Measurements from ENCODE around the gene RASAL1. TPM values are rescaled to one million over a fixed set of nuclear protein-coding genes. Genes with fewer than 3 reads are reported as not detected.
A peak's percentile ranks its signal among the peaks of the same experiment; 100 is the strongest.
"Not testable (repeated sequence)": the region's sequence is repeated elsewhere in the genome, so short reads cannot be mapped to it uniquely, and the experiment has no call there.

The RASAL1 gene
- total RNA-seq, 4 donors from 2014 or later = not detected

DNA sequence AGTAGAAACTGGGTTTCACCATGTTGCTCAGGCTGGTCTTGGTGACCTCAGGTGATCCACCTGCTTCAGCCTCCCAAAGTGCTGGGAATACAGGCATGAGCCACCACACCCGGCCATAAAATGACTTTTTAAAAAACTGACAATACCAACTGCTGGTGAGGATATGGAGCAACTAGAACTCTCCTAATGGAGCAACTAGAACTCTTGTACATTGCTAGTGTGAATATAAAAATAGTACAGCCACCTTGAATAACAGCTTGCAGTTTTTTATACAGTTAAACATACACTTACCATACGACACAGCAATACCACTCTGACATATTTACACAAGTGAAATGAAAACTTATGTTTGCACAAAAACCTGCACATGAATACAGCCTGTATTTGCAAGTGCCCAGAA is 11.4 kb upstream of the RASAL1 start:
- ATAC-seq (ENCODE audit: low FRiP score) = no peak
- TF ChIP-seq, protein P1, sequence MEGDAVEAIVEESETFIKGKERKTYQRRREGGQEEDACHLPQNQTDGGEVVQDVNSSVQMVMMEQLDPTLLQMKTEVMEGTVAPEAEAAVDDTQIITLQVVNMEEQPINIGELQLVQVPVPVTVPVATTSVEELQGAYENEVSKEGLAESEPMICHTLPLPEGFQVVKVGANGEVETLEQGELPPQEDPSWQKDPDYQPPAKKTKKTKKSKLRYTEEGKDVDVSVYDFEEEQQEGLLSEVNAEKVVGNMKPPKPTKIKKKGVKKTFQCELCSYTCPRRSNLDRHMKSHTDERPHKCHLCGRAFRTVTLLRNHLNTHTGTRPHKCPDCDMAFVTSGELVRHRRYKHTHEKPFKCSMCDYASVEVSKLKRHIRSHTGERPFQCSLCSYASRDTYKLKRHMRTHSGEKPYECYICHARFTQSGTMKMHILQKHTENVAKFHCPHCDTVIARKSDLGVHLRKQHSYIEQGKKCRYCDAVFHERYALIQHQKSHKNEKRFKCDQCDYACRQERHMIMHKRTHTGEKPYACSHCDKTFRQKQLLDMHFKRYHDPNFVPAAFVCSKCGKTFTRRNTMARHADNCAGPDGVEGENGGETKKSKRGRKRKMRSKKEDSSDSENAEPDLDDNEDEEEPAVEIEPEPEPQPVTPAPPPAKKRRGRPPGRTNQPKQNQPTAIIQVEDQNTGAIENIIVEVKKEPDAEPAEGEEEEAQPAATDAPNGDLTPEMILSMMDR (IDR thresholded peaks at IDR 0.05) = no peak
- no peak for DNase-seq (ENCODE audit: low spot score)

DNA sequence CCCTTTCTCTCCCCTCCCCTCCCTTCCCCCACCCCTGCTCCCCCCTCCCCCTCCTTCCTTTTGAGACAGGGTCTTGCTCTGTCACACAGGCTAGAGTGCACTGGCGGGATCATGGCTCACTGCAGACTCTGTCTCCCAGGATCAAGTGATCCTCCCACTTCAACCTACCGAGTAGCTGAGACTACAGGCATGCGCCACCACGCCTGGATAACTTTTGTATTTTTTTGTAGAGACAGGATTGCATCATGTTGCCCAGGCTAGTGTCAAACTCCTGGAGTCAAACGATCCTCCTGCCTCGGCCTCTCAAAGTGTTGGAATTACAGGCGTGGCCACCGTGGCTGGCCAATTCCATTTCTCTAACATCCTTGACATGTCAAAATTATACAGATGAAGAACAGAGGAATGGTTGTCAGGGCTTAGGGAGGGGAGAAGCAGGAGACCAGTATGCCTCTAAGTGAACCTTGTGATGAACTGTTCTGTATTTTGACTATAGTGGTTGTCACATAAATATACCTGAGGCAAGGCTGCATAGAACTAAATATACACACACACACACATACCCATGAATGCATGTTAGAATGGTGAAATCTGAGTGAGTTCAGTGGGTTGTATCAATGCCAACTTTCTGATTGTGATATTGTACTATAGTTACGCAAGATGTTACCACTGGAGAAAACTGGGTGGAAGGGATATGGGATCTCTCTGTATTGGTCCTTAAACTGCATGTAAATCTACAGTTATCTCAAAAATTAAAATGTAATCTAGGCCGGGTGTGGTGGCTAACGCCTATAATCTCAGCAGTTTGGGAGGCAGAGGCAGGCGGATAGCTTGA is 10.4 kb upstream of the RASAL1 start:
- TF ChIP-seq, protein P1 (IDR thresholded peaks at IDR 0.05) = no peak
- DNase-seq (ENCODE audit: low spot score) (no peak), ATAC-seq (ENCODE audit: low FRiP score) (peak; percentile 12)

DNA sequence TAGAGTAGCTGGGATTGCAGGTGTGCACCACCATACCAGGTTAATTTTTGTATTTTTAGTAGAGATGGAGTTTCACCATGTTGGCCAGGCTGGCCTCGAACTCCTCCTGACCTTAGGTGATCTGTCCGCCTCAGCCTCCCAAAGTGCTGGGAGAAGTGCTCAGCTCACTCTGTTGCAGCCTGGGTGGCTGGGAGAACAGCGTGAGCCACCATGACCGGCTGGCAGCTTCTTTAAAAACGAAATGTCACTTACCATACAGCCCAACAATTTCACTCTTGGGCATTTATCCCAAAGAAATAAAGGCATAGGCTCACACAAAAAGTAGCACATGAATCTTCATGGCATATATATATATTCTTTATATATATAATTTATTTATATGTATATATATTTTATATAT is 9.2 kb upstream of the RASAL1 start:
- DNase-seq (ENCODE audit: low spot score) (no peak), ATAC-seq (ENCODE audit: low FRiP score) (no peak)
- TF ChIP-seq, protein P1 (IDR thresholded peaks at IDR 0.05) = no peak

DNA sequence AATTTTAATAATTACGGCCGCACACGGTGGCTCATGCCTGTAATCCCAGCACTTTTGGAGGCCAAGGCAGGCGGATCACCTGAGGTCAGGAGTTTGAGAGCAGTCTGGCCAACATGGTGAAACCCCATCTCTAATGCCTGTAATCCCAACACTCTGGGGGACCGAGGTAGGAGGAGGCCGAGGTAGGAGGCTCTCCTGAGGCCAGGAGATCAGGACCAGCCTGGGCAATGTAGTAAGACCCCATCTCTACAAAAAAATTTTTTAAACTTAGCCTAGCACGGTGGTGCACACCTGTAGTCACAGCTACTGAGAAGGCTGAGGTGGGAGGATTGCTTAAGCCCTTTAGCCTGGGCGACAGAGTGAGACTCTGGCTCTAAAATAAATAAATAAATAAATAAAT is 8.4 kb upstream of the RASAL1 start:
- TF ChIP-seq, protein P1 (IDR thresholded peaks at IDR 0.05) = no peak
- DNase-seq (ENCODE audit: low spot score) (no peak), ATAC-seq (ENCODE audit: low FRiP score) (no peak)

DNA sequence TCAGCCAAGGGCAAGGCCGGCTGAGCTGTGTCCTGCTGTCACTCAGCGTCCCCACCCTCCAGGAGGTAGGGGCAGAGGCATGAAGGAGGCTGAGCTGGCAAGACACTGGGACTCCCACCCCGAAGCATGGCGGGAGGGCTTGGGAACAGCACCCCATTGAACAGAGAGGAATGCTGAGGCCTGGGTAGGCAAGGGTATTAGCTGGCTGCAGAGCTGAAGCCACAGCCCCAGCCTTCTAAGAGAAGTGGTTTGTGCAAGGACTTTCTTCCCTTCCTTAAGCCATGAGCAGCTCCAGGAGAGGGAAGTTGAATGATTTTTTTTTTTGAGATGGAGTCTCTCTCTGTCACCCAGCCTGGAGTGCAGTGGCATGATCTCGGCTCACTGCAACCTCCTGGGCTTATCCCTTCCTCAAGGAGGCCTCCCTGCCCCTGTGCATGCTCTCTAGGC is 7.3 kb upstream of the RASAL1 start:
- TF ChIP-seq, protein P1 (IDR thresholded peaks at IDR 0.05) = no peak
- ATAC-seq (ENCODE audit: low FRiP score) (no peak), DNase-seq (ENCODE audit: low spot score) (no peak)

DNA sequence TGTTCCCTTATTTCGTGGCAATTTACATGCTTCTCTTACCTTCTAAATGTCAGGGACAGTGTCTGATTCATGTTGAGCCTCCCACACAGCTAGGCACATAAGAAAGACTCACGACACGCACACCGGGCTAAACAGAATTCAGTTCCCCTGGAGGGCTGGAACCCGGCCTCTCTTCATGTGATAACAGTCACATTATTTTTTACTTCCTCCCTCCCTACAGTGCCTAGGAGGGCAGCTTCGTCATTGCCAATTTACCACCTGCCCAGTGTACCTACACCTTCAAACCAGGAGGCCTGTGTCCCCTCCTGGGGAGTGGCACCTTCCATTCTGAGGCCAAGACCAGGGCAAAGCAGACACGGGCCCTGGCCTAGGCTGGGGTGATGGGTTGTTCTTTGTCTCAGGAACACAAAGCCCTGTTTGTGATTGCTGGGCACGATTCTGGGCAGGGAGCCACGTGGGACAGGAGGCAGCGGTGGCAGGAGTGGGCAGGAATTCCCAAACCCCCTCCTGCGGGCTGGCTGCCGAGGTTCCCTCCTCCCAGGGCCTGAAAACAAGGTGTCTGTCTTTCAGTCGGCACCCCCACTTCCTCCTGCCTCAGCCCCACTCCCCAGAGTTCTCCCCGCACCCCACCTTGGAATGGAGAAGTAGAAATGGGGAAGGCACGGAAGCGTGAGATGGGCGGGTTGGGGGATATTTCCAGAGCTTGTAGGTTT is 6.8 kb upstream of the RASAL1 start:
- TF ChIP-seq, protein P1 (IDR thresholded peaks at IDR 0.05) = no peak
- no peak for DNase-seq (ENCODE audit: low spot score)
- ATAC-seq (ENCODE audit: low FRiP score) = no peak

DNA sequence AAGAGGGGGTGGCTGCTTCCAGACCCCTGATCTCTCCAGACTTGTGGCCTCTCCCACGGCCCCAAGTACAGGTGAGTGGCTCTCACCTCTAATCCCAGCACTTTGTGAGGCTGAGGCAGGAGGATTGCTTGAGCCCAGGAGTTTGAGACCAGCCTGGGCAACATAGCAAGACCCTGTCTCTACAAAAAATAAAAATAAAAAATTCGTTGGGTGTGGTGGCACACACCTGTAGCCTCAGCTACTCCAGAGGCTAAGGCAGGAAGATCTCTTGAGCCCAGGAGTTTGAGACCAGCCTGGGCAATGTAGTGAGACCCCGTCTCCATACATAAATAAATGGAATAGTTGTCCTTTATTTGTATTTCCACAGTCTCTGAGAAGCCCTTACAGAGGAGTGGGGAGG is 6.2 kb upstream of the RASAL1 start:
- ATAC-seq (ENCODE audit: low FRiP score); DNase-seq (ENCODE audit: low spot score): not testable (repeated sequence)

All from omental fat pad (tissue), 4 donors.